GM23338 (cell line): Measurements from ENCODE around the gene HSD17B11. TPM values are rescaled to one million over a fixed set of nuclear protein-coding genes. Genes with fewer than 3 reads are reported as not detected.

Experiments used
- ATAC-seq: fragments of 200-7000 bp; cut with Tn5 transposase; 3 replicates; pipeline ENCODE4 v1.9.1; 2020
- DNase-seq: peaks from one replicate; pipeline ENCODE4 v3.0.0-alpha.2; 2015; ENCODE audit warnings: low spot score
- H2AFZ ChIP-seq: fragments of 200-600 bp; sonication (generic); 2 replicates; pipeline ENCODE4 v1.8.0; 2016; ENCODE audit warnings: antibody characterized with exemption, mild to moderate bottlenecking, moderate library complexity
- H3F3A ChIP-seq: fragments of 200-600 bp; sonication (generic); replicated peaks from 2 replicates; pipeline ENCODE4 v1.8.0; 2017; ENCODE audit warnings: antibody characterized with exemption, mixed run types, low read depth
- H3K27ac ChIP-seq: fragments of 200-600 bp; sonication (generic); 2 replicates; pipeline ENCODE4 v1.6.1; 2016; ENCODE audit warnings: low read depth
- H3K27me3 ChIP-seq: fragments of 200-600 bp; sonication (generic); 2 replicates; pipeline ENCODE4 v1.8.0; 2016; ENCODE audit warnings: mild to moderate bottlenecking, mixed run types, moderate library complexity; ENCODE audit not compliant: insufficient read depth
- H3K36me3 ChIP-seq: fragments of 200-600 bp; sonication (generic); 2 replicates; pipeline ENCODE4 v1.8.0; 2016; ENCODE audit warnings: mild to moderate bottlenecking; ENCODE audit not compliant: insufficient read depth
- H3K4me1 ChIP-seq: fragments of 200-600 bp; sonication (generic); 2 replicates; pipeline ENCODE4 v1.8.0; 2016; ENCODE audit warnings: mild to moderate bottlenecking, moderate library complexity; ENCODE audit not compliant: insufficient read depth
- H3K4me2 ChIP-seq: fragments of 200-600 bp; sonication (generic); 2 replicates; pipeline ENCODE4 v1.7.1; 2017; ENCODE audit warnings: mixed run types
- H3K4me3 ChIP-seq: fragments of 200-600 bp; sonication (generic); 2 replicates; pipeline ENCODE4 v1.6.1; 2016; ENCODE audit warnings: mixed run types
- H3K79me2 ChIP-seq: fragments of 200-600 bp; sonication (generic); replicated peaks from 2 replicates; pipeline ENCODE4 v1.8.0; 2017; ENCODE audit warnings: mild to moderate bottlenecking; ENCODE audit not compliant: insufficient read depth
- H3K9me2 ChIP-seq: fragments of 200-600 bp; sonication (generic); 2 replicates; pipeline ENCODE4 v1.8.0; 2017; ENCODE audit not compliant: insufficient read depth
- H4K20me1 ChIP-seq: fragments of 200-600 bp; sonication (generic); replicated peaks from 2 replicates; pipeline ENCODE4 v1.8.0; 2017; ENCODE audit warnings: mild to moderate bottlenecking; ENCODE audit not compliant: insufficient read depth
- H3K27ac Mint-ChIP-seq: 2 replicates; pipeline ENCODE4 v1.8.0; 2020; ENCODE audit warnings: inconsistent platforms, mild to moderate bottlenecking, moderate library complexity, mixed read lengths
- H3K27me3 Mint-ChIP-seq: 3 replicates; pipeline ENCODE4 v1.8.0; 2022; ENCODE audit warnings: low read depth, mild to moderate bottlenecking, moderate library complexity, mixed read lengths, inconsistent platforms; ENCODE audit not compliant: insufficient read depth, poor library complexity
- H3K36me3 Mint-ChIP-seq: 3 replicates; pipeline ENCODE4 v1.8.0; 2021; ENCODE audit warnings: low read depth, mild to moderate bottlenecking, inconsistent platforms, moderate library complexity, mixed read lengths
- H3K4me1 Mint-ChIP-seq: 3 replicates; pipeline ENCODE4 v1.8.0; 2020; ENCODE audit warnings: mild to moderate bottlenecking, inconsistent platforms, mixed read lengths
- H3K4me3 Mint-ChIP-seq: 3 replicates; pipeline ENCODE4 v1.8.0; 2021; ENCODE audit warnings: moderate library complexity, mild to moderate bottlenecking, inconsistent platforms, mixed read lengths
- H3K9me3 Mint-ChIP-seq: 3 replicates; pipeline ENCODE4 v1.8.0; 2020; ENCODE audit warnings: moderate library complexity, mild to moderate bottlenecking, inconsistent platforms, mixed read lengths
- CREB1 ChIP-seq: fragments of 250-450 bp; sonication (Bioruptor Pico); IDR thresholded peaks from 2 replicates; pipeline ENCODE4 v1.5.0; 2020; ENCODE audit warnings: low read depth, mild to moderate bottlenecking, moderate library complexity
- CTCF ChIP-seq, 2 experiments: fragments of 200-600 bp in 1 of 2; sonication (generic) in 1 of 2; conservative IDR thresholded peaks; 2 replicates each; pipeline versions ENCODE4 v1.5.1 to v1.6.1; 2016 to 2017; ENCODE audit warnings: antibody characterized with exemption in 2 of 2, low read depth in 2 of 2, mild to moderate bottlenecking in 2 of 2, moderate library complexity in 1 of 2
- ETS1 ChIP-seq: IDR thresholded peaks from 2 replicates; pipeline ENCODE4 v1.6.1; 2016; ENCODE audit warnings: antibody characterized with exemption
- POLR2AphosphoS5 ChIP-seq: IDR thresholded peaks from 2 replicates; pipeline ENCODE4 v1.6.1; 2016; ENCODE audit warnings: antibody characterized with exemption, low read depth
- REST ChIP-seq: IDR thresholded peaks from one replicate; pipeline ENCODE4 v1.6.1; 2018; ENCODE audit warnings: antibody characterized with exemption; ENCODE audit not compliant: unreplicated experiment
- STAT1 ChIP-seq: IDR thresholded peaks from one replicate; pipeline ENCODE4 v1.6.1; 2016; ENCODE audit warnings: antibody characterized with exemption; ENCODE audit not compliant: unreplicated experiment
- ZNF114 ChIP-seq: fragments of 250-450 bp; sonication (Bioruptor Pico); IDR thresholded peaks from 2 replicates; pipeline ENCODE4 v1.5.0; 2020; ENCODE audit warnings: mild to moderate bottlenecking, moderate library complexity
- ZNF331 ChIP-seq: fragments of 250-450 bp; sonication (Bioruptor Pico); IDR thresholded peaks from 2 replicates; pipeline ENCODE4 v1.5.0; 2020; ENCODE audit warnings: low read depth, mild to moderate bottlenecking, moderate library complexity
- polyA plus RNA-seq: library from polyadenylated mRNA; unstranded; fragments of >200 nt; fragmentation: Nextera tagmentation; extraction: Ambion mirVana; gene quantifications from 2 replicates; pipeline ENCODE4 v1.2.1, GENCODE V29; 2016
- total RNA-seq: library from RNA; depleted of rRNA; stranded (reverse); fragments of >200 nt; shearing (Covaris generic); gene quantifications from 2 replicates; pipeline ENCODE4 v1.2.3, GENCODE V29; 2014

HSD17B11 gene
- total and polyA plus RNA-seq, 2 experiments from 2014 or later, result 9.7 to 14.8 TPM

- H3K27me3 ChIP-seq, result no peaks in the 10 kb centered on the region
- H3K27ac Mint-ChIP-seq, result no peak overlapping the region
- peaks cover 34% of the 10 kb centered on the region for H3K36me3 Mint-ChIP-seq
- peaks cover 9% of the 10 kb centered on the region; the same call in 1 of the 2 replicates for H3K4me1 ChIP-seq
- H2AFZ ChIP-seq, result no peak overlapping the region
- no peaks in the 10 kb centered on the region for H3K9me3 Mint-ChIP-seq
- H3K27ac ChIP-seq, result no peak overlapping the region
- H4K20me1 ChIP-seq, result no peaks in the 10 kb centered on the region
- ATAC-seq (no peak), DNase-seq (no peak)
- no peak overlapping the region for H3K4me3 Mint-ChIP-seq
- H3K4me1 Mint-ChIP-seq, result peaks cover 17% of the 10 kb centered on the region; the same call in 2 of the 3 replicates
- TF ChIP-seq CREB1 (CRISPR knock-in tag) (no peak), POLR2AphosphoS5 (no peak), ETS1 (no peak)
- peaks cover 4% of the 10 kb centered on the region for H3K27me3 Mint-ChIP-seq
- no peak overlapping the region for H3K4me3 ChIP-seq
- H3K4me2 ChIP-seq, result no peak overlapping the region
- no peaks in the 10 kb centered on the region for H3K79me2 ChIP-seq
- H3K36me3 ChIP-seq, result peaks cover 11% of the 10 kb centered on the region; the same call in 1 of the 2 replicates
- no peaks in the 10 kb centered on the region for H3F3A ChIP-seq
- no peaks in the 10 kb centered on the region for H3K9me2 ChIP-seq
Observed at GRCh38 chr4:87366521-87367162, 24.3 kb downstream of the HSD17B11 start.

GRCh38 chr4:87365348-87365747 is 25.6 kb downstream of the HSD17B11 start:
- H3K36me3 Mint-ChIP-seq, result peaks cover 28% of the 10 kb centered on the region
- no peak overlapping the region for H3K27ac ChIP-seq
- ATAC-seq (no peak), DNase-seq (no peak)
- no peak overlapping the region for H3K4me3 ChIP-seq
- H4K20me1 ChIP-seq, result no peaks in the 10 kb centered on the region
- H2AFZ ChIP-seq, result no peak overlapping the region
- H3F3A ChIP-seq, result no peaks in the 10 kb centered on the region
- H3K4me2 ChIP-seq, result no peak overlapping the region
- H3K27me3 Mint-ChIP-seq, result peaks cover 4% of the 10 kb centered on the region
- no peak overlapping the region for H3K27ac Mint-ChIP-seq
- H3K36me3 ChIP-seq, result peaks cover 11% of the 10 kb centered on the region; the same call in 1 of the 2 replicates
- H3K4me3 Mint-ChIP-seq, result no peak overlapping the region
- H3K79me2 ChIP-seq, result no peaks in the 10 kb centered on the region
- H3K27me3 ChIP-seq, result no peaks in the 10 kb centered on the region
- no peaks in the 10 kb centered on the region for H3K9me2 ChIP-seq
- peaks cover 17% of the 10 kb centered on the region; the same call in 2 of the 3 replicates for H3K4me1 Mint-ChIP-seq
- H3K4me1 ChIP-seq, result peaks cover 9% of the 10 kb centered on the region; the same call in 1 of the 2 replicates
- H3K9me3 Mint-ChIP-seq, result no peaks in the 10 kb centered on the region
- TF ChIP-seq CTCF (conservative IDR thresholded peaks at IDR 0.05; ENCODE audit: low read depth in 2 of 2) (no peak), ZNF114 (no peak), POLR2AphosphoS5 (no peak), ZNF331 (CRISPR knock-in tag) (no peak), STAT1 (no peak), REST (no peak), CREB1 (CRISPR knock-in tag) (no peak)
